Measurements from ENCODE around the gene G3BP1.

DNA sequence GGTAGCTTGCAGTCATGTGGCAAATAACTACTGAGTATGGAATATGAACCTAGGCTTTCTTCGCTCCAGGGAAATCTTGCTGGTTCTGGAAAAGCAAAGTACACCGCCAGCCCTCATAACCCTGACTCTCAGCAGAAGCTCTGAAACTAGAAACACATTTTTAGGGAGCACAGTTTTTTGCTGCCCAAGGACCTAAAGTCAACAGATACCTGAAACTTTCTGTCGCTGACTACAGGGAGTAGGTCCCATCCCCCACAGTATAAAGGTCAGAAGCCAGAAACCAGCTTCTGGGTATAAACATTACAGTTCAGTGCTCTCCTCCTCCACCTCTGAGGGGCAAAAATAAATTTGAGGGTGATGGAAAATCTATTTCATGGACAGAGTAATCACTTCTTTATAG, 16.4 kb upstream of the G3BP1 start:
- TF ChIP-seq, protein P1, sequence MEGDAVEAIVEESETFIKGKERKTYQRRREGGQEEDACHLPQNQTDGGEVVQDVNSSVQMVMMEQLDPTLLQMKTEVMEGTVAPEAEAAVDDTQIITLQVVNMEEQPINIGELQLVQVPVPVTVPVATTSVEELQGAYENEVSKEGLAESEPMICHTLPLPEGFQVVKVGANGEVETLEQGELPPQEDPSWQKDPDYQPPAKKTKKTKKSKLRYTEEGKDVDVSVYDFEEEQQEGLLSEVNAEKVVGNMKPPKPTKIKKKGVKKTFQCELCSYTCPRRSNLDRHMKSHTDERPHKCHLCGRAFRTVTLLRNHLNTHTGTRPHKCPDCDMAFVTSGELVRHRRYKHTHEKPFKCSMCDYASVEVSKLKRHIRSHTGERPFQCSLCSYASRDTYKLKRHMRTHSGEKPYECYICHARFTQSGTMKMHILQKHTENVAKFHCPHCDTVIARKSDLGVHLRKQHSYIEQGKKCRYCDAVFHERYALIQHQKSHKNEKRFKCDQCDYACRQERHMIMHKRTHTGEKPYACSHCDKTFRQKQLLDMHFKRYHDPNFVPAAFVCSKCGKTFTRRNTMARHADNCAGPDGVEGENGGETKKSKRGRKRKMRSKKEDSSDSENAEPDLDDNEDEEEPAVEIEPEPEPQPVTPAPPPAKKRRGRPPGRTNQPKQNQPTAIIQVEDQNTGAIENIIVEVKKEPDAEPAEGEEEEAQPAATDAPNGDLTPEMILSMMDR (conservative IDR thresholded peaks at IDR 0.05; ENCODE audit: low read depth, low read length), result no peak
- no peak for TF ChIP-seq EZH2phosphoT487 (IDR thresholded peaks at IDR 0.05; ENCODE audit: borderline replicate concordance, low read length)
- TF ChIP-seq EZH2 (IDR thresholded peaks at IDR 0.05; ENCODE audit: low read length, unreplicated experiment), result no peak

Measured in PC-3 (cell line).